ENCODE measurements around the gene CYP4A11.
"Not testable (repeated sequence)": the region's sequence is repeated elsewhere in the genome, so short reads cannot be mapped to it uniquely, and the experiment has no call there.

CYP4A11 gene

DNA sequence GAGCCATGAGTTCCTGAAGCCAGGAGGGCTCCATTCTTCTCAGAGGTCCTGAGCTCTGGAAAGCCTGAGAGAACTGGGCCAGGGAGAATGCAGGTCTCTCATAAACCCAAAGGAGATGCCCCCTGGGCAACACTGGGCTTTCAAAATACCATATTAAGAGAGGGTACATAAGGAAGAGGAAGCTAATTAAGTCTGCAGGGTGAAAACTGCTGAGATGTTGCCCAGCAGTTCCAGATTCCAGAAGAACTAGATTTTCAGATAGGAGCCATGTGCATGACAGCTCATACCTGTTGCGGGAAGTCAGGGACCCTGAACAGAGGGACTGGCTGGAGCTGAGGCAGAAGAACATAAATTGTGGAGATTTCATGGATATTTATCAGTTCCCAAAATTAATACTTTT lies 40.9 kb downstream of the CYP4A11 start:
- no peak for DNase-seq (ENCODE audit: extremely low spot score)
- CTCF ChIA-PET, result no interaction called here
- POLR2A ChIA-PET, result no interaction called here
- TF ChIP-seq, protein P1, sequence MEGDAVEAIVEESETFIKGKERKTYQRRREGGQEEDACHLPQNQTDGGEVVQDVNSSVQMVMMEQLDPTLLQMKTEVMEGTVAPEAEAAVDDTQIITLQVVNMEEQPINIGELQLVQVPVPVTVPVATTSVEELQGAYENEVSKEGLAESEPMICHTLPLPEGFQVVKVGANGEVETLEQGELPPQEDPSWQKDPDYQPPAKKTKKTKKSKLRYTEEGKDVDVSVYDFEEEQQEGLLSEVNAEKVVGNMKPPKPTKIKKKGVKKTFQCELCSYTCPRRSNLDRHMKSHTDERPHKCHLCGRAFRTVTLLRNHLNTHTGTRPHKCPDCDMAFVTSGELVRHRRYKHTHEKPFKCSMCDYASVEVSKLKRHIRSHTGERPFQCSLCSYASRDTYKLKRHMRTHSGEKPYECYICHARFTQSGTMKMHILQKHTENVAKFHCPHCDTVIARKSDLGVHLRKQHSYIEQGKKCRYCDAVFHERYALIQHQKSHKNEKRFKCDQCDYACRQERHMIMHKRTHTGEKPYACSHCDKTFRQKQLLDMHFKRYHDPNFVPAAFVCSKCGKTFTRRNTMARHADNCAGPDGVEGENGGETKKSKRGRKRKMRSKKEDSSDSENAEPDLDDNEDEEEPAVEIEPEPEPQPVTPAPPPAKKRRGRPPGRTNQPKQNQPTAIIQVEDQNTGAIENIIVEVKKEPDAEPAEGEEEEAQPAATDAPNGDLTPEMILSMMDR (IDR thresholded peaks at IDR 0.05; ENCODE audit: control extremely low read depth, extremely low read depth, low read depth, missing control alignments), result no peak

DNA sequence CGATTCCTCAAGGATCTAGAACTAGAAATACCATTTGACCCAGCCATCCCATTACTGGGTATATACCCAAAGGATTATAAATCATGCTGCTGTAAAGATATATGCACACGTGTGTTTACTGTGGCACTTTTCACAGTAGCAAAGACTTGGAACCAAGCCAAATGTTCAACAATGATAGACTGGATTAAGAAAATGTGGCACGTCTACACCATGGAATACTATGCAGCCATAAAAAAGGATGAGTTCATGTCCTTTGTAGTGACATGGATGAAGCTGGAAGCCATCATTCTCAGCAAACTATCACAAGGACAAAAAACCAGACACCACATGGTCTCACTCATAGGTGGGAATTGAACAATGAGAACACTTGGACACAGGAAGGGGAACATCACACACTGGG lies 59.6 kb downstream of the CYP4A11 start:
- CTCF ChIA-PET; POLR2A ChIA-PET; DNase-seq (ENCODE audit: extremely low spot score): not testable (repeated sequence)
